Activated T-cell treated with anti-CD3 and anti-CD28 coated beads, Interleukin-2, amount 50 U/mL, for 72 hours (primary cell): ENCODE results near the gene PCID2. TPM values are rescaled to one million over a fixed set of nuclear protein-coding genes. Genes with fewer than 3 reads are reported as not detected.

Experiments used
- ATAC-seq, 2 donors: fragments of 150-1000 bp; cut with Tn5 transposase; replicated peaks in 1 of 2; 2 replicates each; pipeline ENCODE4 v1.10.0; 2021; ENCODE audit warnings: moderate library complexity in 2 of 2, mild to moderate bottlenecking in 1 of 2
- DNase-seq, 2 donors: peaks; one replicate each; pipeline ENCODE4 v3.0.0; 2021 to 2022; ENCODE audit warnings: mixed read lengths in 1 of 2
- H3K27ac Mint-ChIP-seq: one replicate; pipeline ENCODE4 v1.8.0; 2022; ENCODE audit warnings: mild to moderate bottlenecking, moderate library complexity, mixed read lengths
- H3K27me3 Mint-ChIP-seq: one replicate; pipeline ENCODE4 v1.8.0; 2022; ENCODE audit warnings: low read depth, mixed read lengths
- H3K36me3 Mint-ChIP-seq, 2 donors: one replicate each; pipeline ENCODE4 v1.8.0; 2022; ENCODE audit warnings: mixed read lengths in 2 of 2, mild to moderate bottlenecking in 1 of 2; ENCODE audit not compliant: insufficient read depth in 2 of 2
- H3K4me1 Mint-ChIP-seq: one replicate; pipeline ENCODE4 v1.8.0; 2022; ENCODE audit warnings: low read depth, mixed read lengths
- H3K4me3 Mint-ChIP-seq, 2 donors: one replicate each; pipeline ENCODE4 v1.8.0; 2022; ENCODE audit warnings: mild to moderate bottlenecking in 2 of 2, mixed read lengths in 2 of 2, moderate library complexity in 2 of 2
- H3K9me3 Mint-ChIP-seq, 2 donors: one replicate each; pipeline ENCODE4 v1.8.0; 2022; ENCODE audit warnings: mixed read lengths in 2 of 2
- total RNA-seq, 2 donors: library from RNA; stranded (reverse); gene quantifications; one replicate each; pipeline ENCODE4 v1.2.3, GENCODE V29; 2022

PCID2 gene
- total RNA-seq, 2 donors from 2014 or later: 76.8 to 83.1 TPM

DNA sequence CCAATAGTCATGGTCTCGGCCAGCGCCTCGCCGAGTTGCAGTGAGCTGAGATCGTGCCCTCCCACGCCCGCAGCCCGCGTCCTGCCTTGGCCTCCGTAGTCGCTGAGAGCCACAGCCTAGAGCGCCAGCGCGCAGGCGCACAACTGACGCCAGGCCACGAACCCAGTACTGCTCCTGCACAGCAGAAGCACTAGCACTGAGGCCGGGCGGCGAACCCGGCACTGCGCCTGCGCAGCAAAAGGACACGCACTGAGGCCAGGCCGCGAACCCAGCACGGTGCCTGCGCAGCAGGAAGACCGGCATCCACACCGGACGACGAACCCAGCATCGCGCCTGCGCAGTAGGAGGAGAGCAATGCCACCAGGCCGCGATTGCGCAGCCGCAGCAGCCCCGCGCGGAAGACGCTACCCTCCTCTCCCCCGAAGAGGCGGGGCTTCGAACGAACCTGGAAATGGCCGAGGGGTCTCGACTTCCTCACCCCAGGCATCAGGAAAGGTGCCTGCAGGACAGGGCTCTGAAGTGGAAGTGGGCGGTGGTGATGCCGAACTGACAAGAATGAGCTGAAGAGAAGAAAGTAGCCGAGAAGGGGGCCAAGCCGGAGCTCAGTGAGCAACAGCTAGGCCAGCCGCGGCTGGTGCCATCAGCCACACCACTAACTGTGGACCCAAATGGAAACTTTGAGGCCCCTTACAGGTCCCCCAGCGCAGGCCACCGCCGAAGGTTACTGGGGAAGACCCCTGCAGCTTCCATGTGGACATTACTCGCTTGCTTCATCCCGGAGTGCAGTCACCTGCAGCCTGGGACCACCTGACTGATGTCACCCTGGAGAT, 78.3 kb downstream of the PCID2 start:
- Mint-ChIP-seq H3K4me3 (peak overlapping the region; percentile 68 to 71), H3K4me1 (peaks cover 7% of the 10 kb centered on the region), H3K27ac (no peak overlapping the region), H3K27me3 (peaks cover 42% of the 10 kb centered on the region), H3K36me3 (no peaks in the 10 kb centered on the region), H3K9me3 (no peaks in the 10 kb centered on the region)
- DNase-seq: peak; percentile 52 to 60
- ATAC-seq: peak; percentile 82 to 86

GRCh38 chr13:113129480-113129879, 79.0 kb downstream of the PCID2 start:
- H3K27ac Mint-ChIP-seq: no peak overlapping the region
- DNase-seq (no peak), ATAC-seq (peak; percentile 5 to 15)
- H3K9me3 Mint-ChIP-seq: no peaks in the 10 kb centered on the region
- H3K4me3 Mint-ChIP-seq: peak overlapping the region in 1 of 2 donors; percentile 68
- H3K36me3 Mint-ChIP-seq: no peaks in the 10 kb centered on the region
- peaks cover 42% of the 10 kb centered on the region for H3K27me3 Mint-ChIP-seq
- H3K4me1 Mint-ChIP-seq: peaks cover 7% of the 10 kb centered on the region

Other genes starting within 250 kb of the PCID2 start
- 10 to 100 TPM in 1 of 2 donors, 1 to 10 TPM in 1; 9.6 to 11.8 TPM for gene MCF2L, start 239.5 kb downstream of the PCID2 start, total RNA-seq
- gene F7, start 102.9 kb downstream of the PCID2 start, total RNA-seq: not detected
- not detected for gene F10, start 85.9 kb downstream of the PCID2 start, total RNA-seq
- not detected for gene PROZ, start 50.0 kb downstream of the PCID2 start, total RNA-seq
- gene CUL4A, start 944 bp upstream of the PCID2 start, total RNA-seq: 10 to 100 TPM; 71.4 to 82.1 TPM
- 10 to 100 TPM; 55.4 to 66.8 TPM for gene LAMP1, start 88.6 kb upstream of the PCID2 start, total RNA-seq
- 1 to 10 TPM in 1 of 2 donors, under 1 TPM in 1; 0.79 to 2.5 TPM for gene GRTP1, start 155.5 kb upstream of the PCID2 start, total RNA-seq
- gene ADPRHL1, start 244.8 kb upstream of the PCID2 start, total RNA-seq: 1 to 10 TPM; 1.4 to 2.1 TPM